Fibroblast of the aortic adventitia (primary cell): Measurements from ENCODE around the gene TOGARAM1. TPM values are rescaled to one million over a fixed set of nuclear protein-coding genes. Genes with fewer than 3 reads are reported as not detected.

Experiments used
- DNase-seq: peaks from one replicate; pipeline ENCODE4 v3.0.0-alpha.2; 2010; ENCODE audit warnings: low read depth
- H3K4me3 ChIP-seq: 2 replicates; pipeline ENCODE4 v1.5.1; 2011; ENCODE audit warnings: low read depth, mild to moderate bottlenecking, control low read depth, low read length, moderate library complexity
- CTCF ChIP-seq: IDR thresholded peaks from 2 replicates; pipeline ENCODE4 v1.5.1; 2011; ENCODE audit warnings: mild to moderate bottlenecking, low read length, control low read depth, inconsistent platforms; ENCODE audit not compliant: insufficient read depth
- total RNA-seq: library from RNA; depleted of rRNA; stranded (reverse); fragments of >200 nt; gene quantifications from 2 replicates; pipeline ENCODE4 v1.2.3, GENCODE V29; 2012; ENCODE audit warnings: low replicate concordance

The TOGARAM1 gene
- total RNA-seq, 1 donor, result 34.0 TPM

- TF ChIP-seq CTCF, result no peak
These were observed 86.4 kb downstream of the TOGARAM1 start for GRCh38 chr14:45048385-45048784.

GRCh38 chr14:45051180-45051579 lies 89.2 kb downstream of the TOGARAM1 start:
- TF ChIP-seq CTCF, result no peak
- DNase-seq, result peak; percentile 19
- no peak overlapping the region for H3K4me3 ChIP-seq

More at GRCh38 chr14:45048385-45048784, 86.4 kb downstream of the TOGARAM1 start:
- DNase-seq, result no peak
- no peak overlapping the region for H3K4me3 ChIP-seq

GRCh38 chr14:45051896-45052295 lies 89.9 kb downstream of the TOGARAM1 start:
- DNase-seq, result no peak
- TF ChIP-seq CTCF, result no peak
- H3K4me3 ChIP-seq, result no peak overlapping the region

- TF ChIP-seq CTCF, result no peak
- H3K4me3 ChIP-seq, result no peak overlapping the region
- no peak for DNase-seq
These were observed 95.4 kb downstream of the TOGARAM1 start for GRCh38 chr14:45057349-45057748.

- TF ChIP-seq CTCF, result no peak
- no peak for DNase-seq
- no peak overlapping the region for H3K4me3 ChIP-seq
These were observed 95.9 kb downstream of the TOGARAM1 start for GRCh38 chr14:45057881-45058364.

- H3K4me3 ChIP-seq, result no peak overlapping the region
- DNase-seq, result no peak
- TF ChIP-seq CTCF, result no peak
These were observed 98.6 kb downstream of the TOGARAM1 start for GRCh38 chr14:45060551-45060950.

GRCh38 chr14:45065540-45065939 lies 103.5 kb downstream of the TOGARAM1 start:
- TF ChIP-seq CTCF, result no peak
- no peak overlapping the region for H3K4me3 ChIP-seq
- peak; percentile 10 for DNase-seq
